CD4-positive, alpha-beta T cell treated with Interleukin-6 at 100 ng/mL for 8 hours (primary cell): ENCODE results near the gene TPRG1.

Source experiments
- DNase-seq: peaks from one replicate; pipeline ENCODE4 v3.0.0-alpha.2; 2020; ENCODE audit warnings: mixed read lengths, low spot score

The TPRG1 gene

DNA sequence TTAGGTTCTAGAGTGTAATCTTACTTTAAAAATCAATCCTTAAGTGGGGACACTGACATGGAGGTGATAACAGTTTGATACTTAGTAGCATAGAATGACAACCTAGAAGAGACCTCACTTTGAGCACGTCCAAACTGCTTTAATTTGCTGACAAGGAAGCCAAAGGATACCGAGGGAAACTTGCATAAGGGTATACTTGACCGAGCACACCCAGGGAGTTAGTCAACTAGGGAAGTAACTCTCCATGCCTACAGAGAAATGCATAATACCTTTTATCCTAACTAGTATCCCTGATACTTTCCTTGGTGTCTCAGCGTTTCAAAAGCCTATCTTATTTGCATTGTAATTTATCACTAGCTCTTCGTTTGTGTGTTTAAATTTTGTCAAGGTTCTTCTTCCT, 5.5 kb upstream of the TPRG1 start:
- no peak for DNase-seq

DNA sequence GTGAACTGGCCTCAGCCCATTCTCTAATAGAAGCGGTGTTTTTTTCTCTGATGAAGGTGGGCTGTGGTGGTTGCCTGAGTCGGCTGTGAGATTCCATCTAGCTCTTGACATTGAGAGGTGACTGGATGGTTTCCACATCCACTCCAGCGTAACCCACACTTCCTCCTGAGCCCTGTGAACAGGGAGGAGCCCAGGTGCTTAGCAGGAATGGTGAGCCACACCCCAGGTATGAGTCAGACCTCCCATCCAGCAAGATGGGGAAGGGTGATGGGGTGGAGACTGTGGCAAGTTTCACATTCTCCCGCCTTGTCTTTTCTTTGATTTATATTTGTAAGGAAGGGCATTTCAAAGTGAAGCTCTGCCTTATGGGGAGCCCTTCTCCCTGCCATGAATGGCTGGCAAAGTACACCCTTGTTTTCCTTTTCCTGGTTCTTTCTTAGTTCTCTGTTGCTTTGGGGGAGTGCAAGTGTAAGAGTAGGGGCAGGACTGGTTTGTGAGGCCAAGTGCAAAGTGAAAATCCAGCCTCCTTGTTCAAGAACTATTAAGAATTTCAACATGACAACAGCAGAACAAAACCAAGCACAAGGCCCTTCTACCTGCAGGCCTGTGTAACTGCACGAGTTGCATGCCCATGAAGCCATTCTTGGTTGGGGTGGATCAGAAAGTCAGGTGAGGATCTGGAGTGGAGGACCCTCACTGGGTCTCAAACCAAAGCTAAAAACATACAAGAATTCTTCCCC, 4.6 kb upstream of the TPRG1 start:
- no peak for DNase-seq

DNA sequence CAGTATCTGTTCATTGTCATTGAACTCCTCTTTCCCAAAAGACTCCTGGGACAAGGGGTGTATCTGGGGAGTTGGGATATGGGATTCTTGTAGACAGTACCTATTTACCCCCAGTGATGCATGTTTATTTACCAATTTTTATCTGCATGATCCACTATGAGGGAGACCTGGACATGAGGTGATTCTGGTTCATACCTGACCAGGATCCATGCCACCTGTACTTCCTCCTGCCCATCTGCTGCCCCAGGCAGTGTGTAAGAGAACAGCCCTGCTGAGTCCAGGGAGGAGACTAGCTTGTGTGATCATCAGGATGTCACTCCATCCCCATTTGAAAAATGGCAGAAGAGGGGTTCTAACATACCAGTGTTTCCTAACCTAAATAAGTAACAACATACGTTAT, 3.1 kb upstream of the TPRG1 start:
- DNase-seq, result no peak

DNA sequence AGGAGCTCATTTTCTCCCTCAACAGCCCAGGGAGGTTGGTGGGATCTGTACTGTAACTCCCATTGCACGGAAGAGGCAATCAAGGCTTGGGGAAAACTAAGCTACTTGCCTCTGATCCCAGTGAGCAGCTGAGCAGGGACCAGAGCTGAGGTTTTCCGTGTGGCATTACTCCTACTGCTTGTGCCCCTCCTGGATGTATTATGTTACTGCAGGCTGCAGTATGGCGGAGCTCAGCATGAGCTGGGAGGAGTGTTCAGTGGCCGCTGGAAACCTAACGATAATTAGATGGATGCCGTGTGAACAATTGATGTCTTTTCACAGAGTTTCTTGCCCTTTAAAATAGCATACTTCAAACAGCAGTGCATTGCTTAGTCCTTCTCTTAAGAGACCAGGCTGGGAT, 2.0 kb upstream of the TPRG1 start:
- DNase-seq, result no peak

DNA sequence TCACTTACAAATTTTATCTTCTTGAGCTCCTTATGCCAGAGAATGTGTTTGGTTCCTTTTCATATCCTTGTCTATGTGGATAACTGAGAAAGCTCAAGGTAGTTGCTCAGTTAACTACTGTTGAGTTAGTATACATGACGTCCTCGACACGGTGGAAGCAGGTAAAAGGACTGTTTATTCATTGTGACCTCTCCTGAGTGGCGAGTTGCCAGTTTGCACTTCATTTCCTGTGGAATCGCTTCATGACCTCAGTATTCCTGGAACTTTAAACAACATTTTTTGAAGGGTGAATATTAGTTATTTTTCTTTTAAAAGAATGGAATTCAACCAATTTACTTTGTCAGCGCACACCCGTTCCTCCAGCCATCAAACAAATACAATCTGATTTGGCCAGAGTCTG, 1.2 kb upstream of the TPRG1 start:
- no peak for DNase-seq

DNA sequence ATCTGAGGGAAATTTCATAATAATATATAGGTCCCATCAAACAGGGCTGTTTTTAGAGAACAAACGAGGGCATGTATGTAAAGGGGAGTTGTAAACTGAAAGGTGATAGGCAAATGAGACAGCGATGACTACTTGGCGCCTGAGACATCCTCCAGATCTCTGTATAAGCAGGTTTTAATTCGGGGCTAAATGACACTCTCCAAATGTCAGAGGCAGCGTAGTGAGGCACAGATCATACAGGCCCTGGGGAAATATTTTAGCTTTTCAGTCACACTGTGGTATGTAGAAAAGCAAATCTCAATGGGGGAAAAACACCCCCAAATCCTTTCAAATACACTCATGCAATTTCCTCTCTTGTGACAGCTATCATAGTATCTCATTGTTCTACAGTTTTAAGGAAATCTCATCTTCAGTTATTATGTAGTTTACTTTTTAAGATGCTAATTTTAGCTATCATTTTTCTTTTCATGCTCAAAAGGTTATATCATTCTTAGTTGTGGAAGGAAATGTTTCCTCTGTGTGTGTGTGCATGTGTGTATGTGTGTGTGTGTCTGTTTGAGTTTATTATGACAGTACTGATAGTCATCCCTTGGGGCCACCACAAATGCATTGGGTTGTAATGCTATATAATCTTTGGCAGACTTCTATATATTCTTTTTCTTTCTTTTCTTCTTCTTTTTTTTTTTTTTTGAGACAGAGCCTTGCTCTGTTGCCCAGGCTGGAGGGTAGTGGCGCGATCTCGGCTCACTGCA, 1.1 kb downstream of the TPRG1 start:
- DNase-seq, result no peak

DNA sequence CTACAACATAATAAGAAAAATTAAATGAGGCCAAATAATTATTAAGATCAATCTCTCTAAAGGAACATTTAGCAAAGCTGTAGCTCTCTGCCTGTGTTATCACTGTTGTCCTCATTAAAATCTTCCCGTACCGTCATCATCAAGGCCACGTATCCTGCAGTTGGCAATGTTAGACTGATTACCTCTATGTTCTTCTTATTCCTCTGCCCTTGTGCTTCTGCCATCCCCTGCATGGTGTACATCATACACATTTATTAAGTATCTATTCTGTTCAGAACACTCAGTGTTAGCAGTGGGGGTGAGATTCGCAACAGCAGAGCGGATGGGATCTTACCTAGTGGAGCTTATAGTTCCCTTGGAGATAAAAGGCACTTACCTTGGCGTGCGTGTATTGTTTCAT, 12.8 kb downstream of the TPRG1 start:
- DNase-seq, result no peak

DNA sequence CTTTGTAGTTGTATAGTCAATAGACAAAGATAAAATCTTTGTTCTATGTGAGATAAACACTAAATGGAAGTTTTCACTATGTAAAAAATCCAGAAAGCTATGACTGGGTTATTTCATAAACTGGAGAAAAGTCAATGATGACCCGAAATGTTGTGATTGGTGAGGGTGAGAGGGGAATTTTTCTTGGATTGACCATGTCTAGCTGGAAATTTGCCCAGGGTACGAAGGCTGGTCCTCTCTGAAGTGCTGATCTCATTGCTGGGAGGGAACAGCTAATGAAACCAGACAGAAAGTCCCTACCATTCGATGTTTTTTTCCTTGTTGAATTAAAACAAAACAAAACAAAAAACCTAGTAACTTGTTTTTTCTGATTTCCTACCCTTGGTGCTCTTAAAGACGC, 14.3 kb downstream of the TPRG1 start:
- no peak for DNase-seq

DNA sequence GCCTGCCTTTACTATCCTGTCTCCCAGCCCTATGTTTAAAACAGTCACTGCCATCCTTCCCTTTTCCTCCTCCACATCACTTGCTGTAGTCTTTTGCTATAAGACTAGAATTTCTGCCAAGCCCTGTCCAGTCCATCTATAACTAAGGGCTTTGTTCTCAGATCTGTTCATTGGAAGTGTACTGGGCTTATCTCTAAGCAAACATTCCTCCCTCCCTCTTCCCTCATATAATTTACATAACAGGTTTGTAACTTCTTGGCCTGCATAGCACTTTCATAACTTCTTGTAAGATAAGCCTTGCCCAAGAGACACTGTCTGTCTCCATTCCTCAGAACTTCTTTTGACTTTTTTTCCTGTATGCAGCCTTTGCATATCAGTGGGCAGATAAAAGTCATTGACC, 16.7 kb downstream of the TPRG1 start:
- no peak for DNase-seq

DNA sequence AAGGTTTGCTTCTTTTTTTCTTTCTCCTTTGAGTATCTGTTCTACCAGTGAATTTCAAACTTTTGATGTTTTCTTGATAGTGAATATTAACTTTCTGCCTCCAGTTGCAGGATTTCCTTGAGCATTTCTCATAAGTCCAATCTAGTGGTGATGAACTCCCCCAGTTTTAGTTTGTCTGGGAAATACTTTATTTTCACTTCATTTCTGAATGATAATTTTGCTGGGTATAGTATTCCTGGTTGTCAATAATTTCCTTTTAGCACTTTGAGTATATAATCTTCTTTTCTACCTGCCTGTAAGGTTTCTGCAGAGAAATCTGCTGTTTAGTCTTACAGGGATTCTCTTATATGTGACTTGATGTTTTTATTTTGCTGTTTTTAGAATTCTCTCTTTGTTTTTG, 21.0 kb downstream of the TPRG1 start:
- no peak for DNase-seq

DNA sequence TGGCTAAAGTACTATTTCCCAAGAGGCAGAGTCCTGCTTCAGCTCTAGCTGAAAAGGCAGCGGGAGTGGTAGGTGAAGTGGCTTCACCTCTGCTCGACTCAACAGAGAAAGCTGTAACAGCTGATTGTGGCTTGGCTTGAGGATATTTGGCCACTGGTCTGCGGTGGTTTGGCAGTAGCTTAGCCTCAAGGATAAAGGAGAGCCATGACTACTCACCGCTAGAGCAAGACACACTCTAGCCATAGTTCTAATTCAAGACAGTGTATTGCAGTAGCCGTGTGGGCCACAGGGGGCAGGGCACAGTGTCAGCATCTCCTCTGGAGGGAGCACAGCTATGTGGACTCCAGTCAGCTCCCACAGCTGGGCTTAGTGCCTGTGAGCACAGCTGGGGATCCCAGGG, 23.5 kb downstream of the TPRG1 start:
- no peak for DNase-seq

DNA sequence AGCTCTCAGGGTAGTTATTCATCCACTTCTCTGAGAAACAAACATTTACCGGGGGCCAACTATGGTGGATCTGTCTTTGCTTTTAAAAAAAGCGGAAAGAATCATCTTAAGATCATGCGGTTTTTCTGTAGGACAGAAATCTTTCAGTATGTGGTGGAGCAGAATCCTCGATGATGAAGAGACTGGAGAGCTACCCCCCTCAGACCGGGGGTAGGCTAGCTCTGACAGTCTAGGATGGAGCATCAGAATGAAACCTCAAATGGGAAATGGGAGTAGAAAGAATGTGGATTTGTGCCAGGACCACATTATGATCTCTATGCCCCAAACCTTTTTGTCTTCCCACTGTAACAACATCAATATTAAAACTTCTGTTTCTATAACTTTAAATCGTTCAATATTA, 30.3 kb downstream of the TPRG1 start:
- DNase-seq, result no peak

DNA sequence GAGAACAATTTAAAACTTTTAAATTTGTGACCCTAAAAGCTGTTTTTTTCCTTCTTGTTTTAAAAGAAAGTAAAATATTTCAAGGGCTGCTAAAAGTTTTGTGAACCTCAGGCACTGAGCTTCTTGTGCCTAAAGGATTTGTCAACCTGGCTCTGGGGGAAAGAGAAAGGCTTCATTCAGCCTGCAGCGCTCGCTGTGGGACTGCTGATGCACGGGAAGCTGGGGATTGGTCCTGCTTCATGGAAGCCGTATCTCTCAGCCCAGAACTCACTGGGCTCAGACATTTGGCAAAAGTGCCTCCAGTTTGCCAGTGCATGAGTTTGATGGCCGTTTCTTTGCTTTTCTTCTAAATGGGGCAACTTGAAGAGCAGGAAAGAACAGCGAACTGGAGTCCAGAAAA, 30.8 kb downstream of the TPRG1 start:
- DNase-seq, result no peak

DNA sequence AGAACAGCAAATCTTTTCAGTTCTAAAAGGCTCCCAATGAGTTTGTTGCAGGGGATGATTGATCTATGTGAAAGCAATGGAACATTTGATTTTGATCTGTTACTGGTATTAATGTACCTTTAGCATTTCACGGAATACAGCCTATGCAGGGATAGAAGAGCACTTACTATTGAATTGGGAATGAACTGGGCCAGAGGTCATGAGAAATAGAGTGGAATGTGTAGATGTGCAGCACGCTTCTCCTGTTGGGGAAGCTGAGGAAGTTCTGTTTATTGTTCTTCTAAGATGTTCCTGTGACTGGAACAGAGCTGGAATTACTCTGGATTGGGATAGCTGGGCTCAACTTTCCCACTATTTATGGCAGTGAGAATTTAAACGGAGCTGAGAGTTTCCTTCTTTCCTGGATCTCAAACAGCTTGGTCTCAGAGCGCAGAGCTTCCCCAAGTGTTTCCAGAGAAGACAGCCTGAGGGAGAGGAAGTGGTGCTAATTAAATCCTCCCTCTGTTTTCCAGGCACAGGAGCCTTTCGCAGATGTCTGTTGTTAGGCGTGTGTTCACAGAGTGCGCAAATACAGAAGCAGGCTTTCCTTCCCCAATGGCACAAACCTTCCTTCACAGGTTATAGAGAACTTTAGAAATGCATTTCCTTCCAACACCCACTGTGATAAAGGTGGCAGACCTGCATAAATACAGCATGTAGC, 32.5 kb downstream of the TPRG1 start:
- DNase-seq, result no peak

DNA sequence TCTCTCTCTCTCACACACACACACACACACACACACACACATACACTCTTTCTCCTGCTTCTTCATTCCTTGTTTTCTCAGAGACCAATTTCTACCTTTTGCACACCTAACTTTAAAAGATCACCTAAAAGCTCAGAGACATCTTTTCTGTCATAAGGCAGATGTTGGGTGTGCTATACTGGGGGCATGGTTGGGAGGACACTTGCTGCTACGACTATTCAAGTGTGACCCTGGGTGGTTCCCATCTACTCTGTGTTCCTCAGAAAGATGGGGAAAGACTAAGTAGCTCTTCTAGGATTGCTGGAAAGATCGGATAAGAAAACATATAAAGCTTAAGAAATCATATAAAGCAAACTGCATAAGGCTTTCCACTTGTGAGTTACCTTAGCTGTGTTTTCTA, 33.2 kb downstream of the TPRG1 start:
- no peak for DNase-seq

DNA sequence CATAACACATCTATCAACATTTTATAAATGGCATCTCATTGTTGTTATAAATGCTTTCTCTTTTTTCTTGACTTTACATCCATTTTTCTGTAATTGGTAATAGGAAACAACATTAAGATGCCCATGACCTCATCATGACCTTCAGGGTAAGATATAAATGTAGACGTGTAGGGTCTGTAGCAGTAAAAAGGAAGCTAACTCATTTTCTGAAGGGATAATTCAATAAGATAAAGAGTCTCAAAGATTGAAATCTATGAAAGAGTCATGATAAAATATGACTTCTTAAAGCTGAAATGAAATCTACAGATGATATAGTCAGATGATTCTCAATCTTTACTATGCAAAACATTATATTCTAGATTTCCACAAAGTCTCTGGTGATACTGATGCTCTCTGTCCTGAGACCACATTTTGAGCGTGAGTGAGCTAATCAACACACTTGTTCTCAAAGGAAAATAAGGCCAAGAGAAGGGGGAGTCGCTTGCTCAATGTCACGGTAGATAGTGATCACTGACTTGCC, 38.5 kb downstream of the TPRG1 start:
- no peak for DNase-seq

DNA sequence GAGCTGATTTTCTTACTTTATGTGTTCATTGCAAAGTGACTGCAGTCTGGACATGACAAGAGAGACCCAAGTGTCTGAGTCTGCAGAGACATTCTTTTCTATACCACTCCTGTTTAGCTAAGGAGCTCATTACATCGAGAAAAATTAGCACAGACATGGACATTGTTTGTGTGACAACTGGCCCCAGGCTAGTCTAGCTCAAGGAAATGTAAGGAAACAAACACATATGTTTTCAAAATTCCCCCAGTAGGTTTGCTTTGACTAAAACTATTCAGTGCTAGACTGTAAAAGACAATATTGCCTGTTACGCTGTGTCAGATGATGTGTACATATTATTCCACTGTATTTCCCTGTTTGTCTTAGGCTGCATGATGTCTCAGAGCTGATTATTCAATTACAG, 40.9 kb downstream of the TPRG1 start:
- no peak for DNase-seq

DNA sequence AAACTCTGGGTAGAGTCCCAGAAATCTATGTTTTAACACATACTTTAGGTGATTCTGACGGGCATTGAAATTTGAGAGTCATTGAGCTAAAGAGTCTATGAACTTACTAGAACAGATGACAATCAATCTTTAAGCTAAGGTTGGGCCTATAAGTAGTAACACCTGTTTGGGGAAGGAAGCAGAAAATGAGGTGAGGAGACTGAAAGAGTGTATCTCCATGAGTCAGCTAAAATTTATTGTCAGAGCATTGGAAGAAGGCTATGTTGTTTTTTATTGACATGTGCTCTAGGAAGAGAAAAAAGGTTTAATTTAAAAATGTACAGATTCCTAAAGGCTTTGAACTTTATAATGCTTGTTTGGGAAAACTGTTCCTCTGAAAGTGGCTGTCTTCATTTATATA, 42.9 kb downstream of the TPRG1 start:
- DNase-seq, result no peak

DNA sequence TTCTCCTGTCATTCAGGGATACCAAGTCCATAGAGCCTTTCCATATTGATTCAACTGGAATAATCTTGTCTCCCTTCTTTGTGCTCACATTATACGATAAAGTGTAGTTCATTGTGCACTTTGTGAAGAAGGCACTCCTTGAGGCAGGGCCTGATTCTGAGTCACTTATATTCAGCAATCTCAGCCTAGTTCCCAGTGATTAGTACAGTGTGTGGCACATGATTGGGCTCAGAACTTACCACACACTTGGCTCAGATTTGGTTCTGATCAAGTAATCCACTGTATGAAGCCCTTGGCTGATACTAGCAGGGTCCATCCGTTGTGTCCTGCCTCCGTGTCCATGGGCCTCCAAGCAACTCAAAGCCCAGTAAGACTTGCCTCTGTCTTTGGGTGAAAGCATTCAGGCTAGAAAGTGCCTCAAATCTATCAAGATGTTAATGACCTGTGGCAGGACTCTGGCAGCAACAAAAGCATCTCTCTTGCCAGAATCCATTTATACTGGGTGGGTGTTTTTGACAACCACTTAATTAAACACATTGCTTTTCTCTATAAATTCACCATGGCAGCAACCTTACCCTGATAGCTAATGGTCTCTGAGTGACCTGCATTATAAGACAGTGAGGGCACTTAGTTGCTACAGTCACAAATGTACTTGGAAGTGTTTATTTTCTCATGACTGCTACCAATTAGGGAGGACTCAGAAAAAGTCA, 51.3 kb downstream of the TPRG1 start:
- no peak for DNase-seq

DNA sequence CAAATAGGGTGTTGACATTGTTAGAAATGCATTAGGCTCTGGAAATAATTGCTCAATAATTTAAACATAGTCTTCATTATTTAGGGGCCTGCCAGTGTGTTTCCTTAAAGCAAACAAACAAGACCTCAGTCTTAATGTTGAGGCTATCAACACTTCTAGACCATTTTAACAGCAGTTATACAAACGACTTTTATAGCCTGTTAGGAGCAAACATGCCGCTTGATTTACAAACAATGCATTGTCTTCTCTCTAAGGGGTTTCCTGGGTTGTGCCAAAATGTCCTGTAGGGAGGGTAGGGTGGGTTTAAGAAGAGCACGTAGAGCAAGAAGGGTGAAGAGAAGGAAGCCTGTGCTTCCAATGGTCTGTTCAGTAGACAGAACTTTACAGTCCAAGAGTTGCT, 53.7 kb downstream of the TPRG1 start:
- DNase-seq, result no peak

DNA sequence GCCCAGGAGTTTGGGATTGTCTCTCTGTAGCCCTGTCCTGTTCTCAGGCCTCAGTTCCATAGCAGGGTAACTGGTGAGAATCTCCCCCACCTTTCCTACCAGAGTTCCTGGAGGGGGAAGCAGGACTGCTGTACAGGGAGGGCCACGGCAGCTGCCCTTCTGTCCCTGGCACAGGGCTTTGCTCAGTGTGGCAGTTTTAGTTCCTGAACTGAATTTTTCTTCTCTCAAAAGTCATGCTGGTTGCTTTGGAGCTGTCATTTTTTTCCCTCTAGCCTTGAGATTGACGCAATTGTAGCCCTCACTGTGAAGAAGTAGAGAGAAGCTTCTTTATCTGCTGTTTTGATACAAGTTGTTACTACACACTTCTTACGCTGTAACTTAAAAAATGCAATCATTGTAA, 55.5 kb downstream of the TPRG1 start:
- no peak for DNase-seq

DNA sequence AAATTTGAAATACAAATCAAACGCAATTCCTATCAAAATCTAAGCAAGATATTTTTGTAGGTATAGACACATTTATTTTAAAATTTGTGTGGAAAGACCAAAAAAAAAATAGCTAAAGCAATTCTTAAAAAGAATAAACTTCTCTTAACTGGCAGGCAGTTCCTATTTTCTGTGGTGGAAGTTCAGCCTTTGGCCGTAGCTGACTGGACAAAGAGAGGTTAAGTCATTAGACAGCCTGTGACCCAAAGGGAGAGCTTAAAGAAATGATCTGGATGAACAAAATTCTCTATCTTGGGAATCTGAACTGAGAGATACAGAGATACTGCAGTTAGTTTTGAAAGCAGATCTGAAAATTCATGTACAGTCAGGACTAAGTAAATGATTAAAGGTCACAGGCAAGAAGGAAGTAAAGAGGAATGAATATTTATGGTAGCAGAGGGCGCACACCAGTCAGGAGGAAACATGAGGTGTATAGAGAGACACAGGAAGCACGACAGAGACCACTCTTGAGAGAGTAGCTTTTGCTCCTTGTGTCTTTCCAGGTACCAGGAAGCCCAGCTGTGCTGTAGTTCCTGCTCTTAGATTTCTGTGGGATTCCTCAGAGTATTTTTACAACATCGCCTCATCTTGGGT, 57.5 kb downstream of the TPRG1 start:
- DNase-seq, result no peak
